HG03354 (cell line): ENCODE data around the gene EPHA1.

Source experiments
- ATAC-seq: cut with Tn5 transposase; IDR thresholded peaks from one replicate; pipeline ENCODE4 v1.9.1; 2021; ENCODE audit warnings: mild to moderate bottlenecking; ENCODE audit not compliant: unreplicated experiment, poor library complexity, severe bottlenecking

The EPHA1 gene

DNA sequence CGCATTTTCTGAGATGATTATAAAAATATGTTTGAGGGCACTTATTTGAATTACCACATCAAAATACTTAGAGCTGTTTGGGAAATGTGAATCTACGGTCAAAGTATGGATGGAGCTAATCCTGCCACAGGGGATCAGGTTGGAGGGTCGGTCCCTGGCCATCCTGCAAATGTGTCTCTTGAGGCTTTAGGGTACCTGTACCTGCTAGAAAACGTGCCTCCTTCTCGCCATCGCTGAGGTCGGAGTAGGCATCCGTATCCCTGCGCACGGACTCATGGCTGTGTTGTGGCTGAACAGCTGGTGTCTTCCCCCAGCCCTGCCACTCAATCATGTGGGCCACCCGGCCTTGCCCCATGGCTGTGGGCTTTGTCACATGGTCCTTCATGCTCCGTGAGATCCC, 50.0 kb downstream of the EPHA1 start:
- ATAC-seq: no peak

DNA sequence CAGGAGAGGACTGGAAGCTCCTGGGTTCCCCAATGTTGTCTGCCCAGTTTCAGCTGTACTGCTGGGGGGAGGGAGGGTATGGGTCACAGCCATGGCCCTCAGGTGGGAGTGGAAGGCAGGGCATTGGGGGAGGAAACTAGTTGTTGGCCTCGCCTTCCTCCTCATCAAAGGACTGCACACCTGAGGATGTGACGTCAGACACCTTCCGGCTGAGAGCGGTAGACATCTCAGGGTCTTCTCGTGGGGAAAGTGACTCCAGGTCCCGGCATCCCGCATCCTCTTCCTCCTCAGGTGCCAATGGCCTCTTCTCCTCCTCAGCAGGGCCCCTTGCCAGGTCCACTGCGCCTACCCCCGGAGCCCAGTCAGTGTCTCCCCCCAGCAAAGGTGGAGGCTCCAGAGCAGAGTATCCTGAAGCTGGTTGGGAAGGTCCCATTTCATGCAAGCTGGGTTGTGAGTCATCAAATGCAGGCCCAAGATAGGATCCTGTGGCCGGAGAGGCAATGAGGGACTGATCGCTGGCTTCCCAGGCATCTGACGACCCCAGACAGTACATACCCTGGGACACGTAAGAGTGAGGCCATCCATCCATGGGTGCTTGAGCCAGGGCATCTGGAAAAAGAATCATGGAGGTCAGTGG, 52.1 kb downstream of the EPHA1 start:
- no peak for ATAC-seq

DNA sequence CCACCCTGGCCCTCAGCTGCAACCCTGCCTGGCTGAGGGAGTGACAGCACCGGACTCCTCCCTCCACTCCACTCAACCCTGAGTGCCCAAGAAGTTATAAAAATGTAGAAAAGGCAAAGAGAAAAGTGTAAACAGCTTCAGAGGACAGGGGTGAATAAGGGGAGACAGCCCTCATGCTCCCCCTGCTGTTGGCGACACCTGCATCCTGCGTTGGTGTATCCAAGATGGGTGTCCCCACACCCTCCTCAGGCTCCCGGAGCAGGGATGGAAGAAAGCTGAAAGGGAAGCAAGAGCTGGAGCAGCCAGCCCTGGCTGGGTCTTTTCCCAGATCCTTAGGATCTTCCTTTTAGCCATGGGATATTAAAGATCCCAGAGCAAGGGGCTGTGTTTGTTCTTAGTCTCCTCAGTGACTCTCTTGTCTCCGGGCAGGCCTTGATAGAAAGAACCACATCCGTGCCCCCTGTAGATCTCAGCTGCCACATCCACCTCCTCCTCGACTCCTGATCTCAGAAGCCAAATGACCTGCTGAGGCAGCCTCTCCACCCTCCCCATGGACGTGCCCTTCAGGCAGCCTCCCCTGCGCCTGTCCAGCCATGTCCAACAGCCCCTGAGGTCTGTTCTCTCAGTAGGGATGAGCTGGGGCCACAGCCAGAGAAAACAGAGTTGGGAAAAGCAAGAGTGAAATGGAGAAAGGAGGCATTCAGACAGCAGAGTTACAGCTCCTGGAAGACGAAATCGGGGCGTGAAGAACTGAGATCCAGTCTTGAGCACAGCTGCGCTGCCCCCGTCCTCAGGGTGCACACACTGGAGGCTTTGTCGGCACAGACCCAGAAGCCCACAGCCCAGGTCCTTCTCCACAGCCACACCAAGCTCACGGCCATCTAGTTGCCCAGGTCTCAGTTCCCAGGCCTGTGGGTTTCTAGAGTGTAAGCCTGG, 52.9 kb downstream of the EPHA1 start:
- ATAC-seq: no peak

DNA sequence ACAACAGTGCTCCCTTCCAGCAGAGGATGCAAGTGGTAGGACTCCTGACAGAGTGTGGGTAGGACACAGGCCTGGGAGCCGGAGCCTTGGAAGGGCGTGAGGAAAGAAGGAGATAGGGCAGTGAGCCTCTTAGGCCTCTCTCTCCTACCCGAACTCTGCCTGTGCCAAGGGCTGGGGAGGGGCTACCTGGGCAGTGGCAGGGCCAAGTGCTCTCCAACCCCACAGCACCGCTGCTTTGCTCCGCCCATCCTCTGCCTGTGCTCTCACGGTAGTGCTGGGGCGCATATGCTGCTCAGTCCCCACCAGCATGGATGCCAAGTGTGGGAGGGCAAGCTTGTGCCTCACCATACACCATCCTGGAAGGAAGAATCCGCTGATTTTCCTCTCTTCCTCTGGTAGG, 53.7 kb downstream of the EPHA1 start:
- no peak for ATAC-seq

DNA sequence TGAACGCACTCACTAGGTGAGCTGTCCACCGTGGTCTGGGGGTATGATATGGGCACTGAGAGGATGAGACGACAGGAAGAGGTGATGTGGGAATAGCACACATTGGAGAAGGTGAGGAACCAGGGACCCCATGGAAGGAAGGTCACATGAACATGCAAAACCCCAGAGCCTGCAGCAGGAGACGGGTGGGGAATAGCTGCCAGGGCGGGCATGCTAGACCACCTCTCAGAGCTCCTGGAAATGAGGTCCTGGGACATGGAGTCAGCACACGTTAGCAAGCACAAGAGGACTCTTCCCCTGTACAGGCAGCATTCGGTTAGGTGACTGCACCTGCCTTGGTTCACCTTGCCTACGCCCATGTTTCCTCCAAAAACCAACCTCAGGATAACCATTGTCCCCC, 54.3 kb downstream of the EPHA1 start:
- ATAC-seq: no peak

DNA sequence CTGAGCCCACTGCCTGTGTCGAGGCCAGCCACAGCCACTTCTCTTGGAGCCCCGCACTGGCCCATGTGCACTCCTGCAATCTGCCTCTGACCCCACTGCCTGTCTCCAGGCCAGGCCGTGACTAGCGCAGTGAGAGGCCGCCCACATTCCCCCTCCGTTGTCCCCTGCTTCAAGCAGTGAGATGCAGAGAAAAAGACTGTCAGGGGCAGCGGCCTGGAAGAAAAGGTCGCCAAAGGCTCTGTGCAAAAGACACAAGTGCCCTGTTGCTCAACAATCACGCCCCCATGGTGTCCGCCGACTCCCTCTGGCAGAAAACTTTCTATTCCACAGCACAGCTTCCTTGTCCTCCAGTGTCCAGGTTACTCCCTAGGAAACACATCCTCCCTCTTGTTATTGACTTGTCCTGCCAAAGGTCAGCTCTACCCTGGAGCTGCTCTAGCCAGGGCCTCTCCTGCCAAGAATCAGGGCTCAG, 56.1 kb downstream of the EPHA1 start:
- ATAC-seq: no peak

DNA sequence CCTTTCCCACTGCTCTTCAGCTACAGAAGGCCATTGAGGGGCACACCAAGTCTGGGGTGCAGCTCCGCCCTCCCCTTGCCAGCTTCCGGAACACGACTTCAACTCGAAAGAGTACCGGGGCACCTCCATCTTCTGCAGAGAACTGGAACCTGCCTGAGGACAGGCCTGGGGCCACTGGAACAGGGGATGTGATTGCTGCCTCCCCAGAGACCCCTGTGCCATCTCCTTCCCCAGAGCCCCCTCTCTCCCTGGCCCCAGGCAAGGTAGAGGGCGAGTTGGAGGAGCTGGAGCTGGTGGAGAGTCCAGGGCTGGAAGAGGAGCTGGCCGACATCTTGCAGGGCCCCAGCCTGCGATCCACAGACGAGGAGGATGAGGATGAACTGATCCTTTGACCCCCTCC, 57.1 kb downstream of the EPHA1 start:
- ATAC-seq: no peak

DNA sequence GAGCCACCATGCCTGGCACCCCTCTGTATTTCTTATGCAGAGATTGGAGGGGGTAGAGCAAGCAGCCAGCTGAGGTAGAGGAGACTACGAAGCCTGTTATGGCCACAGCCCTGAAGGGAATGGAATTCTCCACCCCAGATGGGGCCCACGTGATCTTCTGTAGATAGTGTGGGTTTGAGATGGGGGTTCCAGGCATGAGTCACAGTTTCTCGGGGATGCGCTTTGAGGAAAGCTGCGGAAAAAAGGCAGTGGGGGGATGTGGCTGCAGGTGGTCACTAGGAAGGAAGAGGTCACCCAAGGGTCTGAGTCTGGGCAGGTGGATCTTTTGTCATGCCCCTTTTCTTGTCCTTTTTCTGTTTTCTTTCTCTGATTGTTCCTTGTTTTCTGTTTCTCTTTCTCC, 57.6 kb downstream of the EPHA1 start:
- ATAC-seq: no peak

DNA sequence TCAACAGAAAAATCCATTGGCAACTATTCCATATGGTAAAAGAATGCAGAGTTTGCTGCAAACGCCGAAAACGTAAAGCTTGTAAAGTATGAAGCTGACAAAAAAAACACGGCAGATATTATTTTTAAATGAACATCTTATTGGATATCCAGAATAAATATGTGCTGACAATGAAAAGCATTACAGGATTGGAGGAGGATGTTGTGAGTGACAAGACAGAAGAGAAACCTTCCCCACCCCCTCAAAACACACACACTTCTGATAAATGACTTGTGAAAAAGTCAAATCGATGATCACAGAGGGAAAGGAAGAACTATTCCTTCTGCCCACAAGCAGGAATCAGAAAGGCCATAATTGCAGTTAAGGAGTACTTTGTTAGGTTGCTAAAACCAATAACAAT, 60.7 kb downstream of the EPHA1 start:
- ATAC-seq: no peak

DNA sequence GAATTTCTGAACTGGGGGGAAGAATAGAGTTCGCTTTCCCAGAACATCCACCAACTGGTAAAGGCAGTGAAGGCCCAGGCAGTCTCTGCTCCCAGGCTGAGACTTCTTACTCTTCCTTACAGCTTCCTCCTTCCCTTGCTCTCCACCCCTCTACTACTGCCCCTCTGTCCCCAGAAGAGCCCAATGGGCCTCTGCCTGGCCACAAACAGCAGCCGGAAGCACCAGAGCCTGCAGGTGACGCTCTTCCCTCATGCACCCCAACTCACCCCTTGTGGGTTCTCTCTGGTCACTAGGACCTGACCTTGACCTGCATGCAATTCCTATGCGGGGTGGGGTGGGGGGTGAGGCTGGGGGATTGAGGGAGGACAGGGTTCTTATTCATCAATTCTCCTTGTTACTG, 62.6 kb downstream of the EPHA1 start:
- no peak for ATAC-seq

DNA sequence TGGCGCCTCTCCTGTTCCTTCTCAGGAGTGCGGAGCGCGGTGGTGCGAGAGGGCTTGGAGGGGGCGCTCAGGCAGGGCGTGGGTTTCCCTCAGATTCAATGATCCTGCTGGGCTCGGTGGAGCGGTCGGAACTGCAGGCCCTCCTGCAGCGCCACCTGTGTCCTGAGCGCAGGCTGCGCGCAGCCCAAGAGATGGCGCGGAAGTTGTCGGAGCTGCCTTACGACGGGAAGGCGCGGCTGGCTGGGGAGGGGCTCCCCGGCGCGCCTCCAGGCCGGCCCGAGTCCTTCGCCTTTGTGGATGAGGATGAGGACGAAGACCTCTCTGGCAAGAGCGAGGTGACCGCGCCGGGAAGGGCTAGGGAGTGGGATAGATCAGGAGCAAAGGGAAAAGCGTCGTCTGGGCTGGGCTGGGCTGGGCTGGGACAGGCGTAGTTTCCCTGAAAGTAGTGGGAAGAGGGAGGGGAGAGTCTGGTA, 63.2 kb downstream of the EPHA1 start:
- peak; percentile 88 for ATAC-seq

DNA sequence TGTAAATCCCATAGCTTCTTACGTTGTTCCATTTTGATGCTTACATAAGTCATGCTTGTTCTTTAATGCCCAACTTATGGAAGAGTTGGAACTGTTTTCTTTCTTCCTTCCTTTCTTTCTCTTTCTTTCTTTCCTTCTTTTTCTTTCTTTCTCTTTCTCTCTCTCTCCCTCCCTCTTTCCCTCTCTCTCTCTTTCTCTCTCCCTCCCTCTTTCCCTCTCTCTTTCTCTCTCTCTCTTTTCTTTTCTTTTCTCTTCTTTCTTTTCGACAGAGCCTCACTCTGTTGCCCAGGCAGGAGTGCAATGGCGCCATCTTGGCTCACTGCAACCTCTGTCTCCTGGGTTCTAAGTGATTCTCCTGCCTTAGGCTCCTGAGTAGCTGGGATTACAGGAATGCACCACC, 65.1 kb downstream of the EPHA1 start:
- no peak for ATAC-seq

DNA sequence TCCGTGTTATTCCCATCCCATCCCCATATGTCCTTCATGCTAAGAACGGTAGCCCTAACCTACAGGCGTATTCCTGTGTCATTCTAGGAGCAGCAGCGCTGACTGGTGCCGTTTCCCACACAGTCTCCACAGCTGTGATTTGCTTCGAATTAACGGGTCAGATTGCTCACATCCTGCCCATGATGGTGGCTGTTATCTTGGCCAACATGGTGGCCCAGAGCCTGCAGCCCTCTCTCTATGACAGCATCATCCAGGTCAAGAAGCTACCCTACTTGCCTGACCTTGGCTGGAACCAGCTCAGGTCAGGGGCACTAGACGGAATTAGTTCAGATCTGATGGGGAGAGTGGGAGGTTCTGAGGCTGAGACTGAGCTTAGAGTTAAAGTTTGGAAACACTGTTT, 66.8 kb downstream of the EPHA1 start:
- ATAC-seq: no peak
